Measurements from ENCODE around the gene MLEC. TPM values are rescaled to one million over a fixed set of nuclear protein-coding genes. Genes with fewer than 3 reads are reported as not detected.

The MLEC gene
- total RNA-seq, 1 donor from 2014 or later: 167 TPM

DNA sequence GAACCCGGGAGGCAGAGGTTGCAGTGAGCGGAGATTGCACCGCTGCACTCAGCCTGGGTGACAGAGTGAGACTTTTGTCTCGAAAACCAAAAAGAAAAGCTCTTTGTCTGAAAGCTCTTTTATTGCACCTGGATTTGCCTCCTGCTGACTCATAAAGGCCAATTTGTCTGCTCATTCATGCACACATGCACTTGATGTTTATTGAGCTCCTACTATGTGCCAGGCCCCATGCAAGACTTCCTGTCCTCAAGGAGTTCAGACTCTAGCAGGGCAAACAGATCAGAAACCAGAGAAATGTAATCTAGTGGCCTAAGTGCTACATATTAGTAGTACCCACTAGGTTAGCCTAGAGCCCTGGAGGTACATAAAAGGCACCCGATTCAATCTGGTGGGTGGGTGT is 16.3 kb upstream of the MLEC start:
- Mint-ChIP-seq H3K9me3 (no peaks in the 10 kb centered on the region), H3K4me1 (peaks cover 25% of the 10 kb centered on the region), H3K27me3 (ENCODE audit: low read depth) (no peaks in the 10 kb centered on the region), H3K36me3 (ENCODE audit: low read depth) (no peaks in the 10 kb centered on the region), H3K4me3 (no peak overlapping the region), H3K27ac (ENCODE audit: unreplicated experiment) (no peak overlapping the region)
- TF ChIP-seq, protein P1, sequence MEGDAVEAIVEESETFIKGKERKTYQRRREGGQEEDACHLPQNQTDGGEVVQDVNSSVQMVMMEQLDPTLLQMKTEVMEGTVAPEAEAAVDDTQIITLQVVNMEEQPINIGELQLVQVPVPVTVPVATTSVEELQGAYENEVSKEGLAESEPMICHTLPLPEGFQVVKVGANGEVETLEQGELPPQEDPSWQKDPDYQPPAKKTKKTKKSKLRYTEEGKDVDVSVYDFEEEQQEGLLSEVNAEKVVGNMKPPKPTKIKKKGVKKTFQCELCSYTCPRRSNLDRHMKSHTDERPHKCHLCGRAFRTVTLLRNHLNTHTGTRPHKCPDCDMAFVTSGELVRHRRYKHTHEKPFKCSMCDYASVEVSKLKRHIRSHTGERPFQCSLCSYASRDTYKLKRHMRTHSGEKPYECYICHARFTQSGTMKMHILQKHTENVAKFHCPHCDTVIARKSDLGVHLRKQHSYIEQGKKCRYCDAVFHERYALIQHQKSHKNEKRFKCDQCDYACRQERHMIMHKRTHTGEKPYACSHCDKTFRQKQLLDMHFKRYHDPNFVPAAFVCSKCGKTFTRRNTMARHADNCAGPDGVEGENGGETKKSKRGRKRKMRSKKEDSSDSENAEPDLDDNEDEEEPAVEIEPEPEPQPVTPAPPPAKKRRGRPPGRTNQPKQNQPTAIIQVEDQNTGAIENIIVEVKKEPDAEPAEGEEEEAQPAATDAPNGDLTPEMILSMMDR (conservative IDR thresholded peaks at IDR 0.05): no peak
- DNase-seq (ENCODE audit: low read depth, low spot score): no peak

DNA sequence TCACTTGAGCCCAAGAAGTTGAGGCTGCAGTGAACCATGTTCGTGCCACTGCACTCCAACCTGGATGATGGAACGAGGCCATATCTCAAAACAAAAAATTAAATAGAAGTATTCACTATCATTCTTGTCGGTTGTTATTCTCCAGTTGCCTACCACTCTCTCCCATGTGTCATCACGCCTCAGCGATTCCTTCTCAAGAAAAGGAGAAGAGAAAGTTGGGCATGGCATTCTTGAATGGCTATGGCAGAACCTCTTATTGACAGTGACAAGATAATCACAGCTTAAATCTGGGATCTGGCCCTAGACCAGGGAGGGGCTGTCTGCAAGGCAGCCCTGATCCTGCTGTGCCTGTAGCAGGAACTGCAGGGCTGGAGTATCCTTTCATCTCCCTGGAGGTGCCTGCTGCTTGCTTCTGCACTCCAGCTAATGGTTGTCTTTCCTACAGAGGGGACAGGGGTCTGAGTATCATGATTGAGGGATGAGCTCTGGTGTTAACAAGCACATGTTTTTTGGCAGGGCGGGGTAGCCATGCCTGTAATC is 12.8 kb upstream of the MLEC start:
- no peaks in the 10 kb centered on the region for H3K27me3 Mint-ChIP-seq (ENCODE audit: low read depth)
- no peak overlapping the region for H3K27ac Mint-ChIP-seq (ENCODE audit: unreplicated experiment)
- H3K36me3 Mint-ChIP-seq (ENCODE audit: low read depth): no peaks in the 10 kb centered on the region
- no peak for DNase-seq (ENCODE audit: low read depth, low spot score)
- peaks cover 13% of the 10 kb centered on the region for H3K4me1 Mint-ChIP-seq
- H3K4me3 Mint-ChIP-seq: no peak overlapping the region
- TF ChIP-seq, protein P1 (conservative IDR thresholded peaks at IDR 0.05): no peak
- no peaks in the 10 kb centered on the region for H3K9me3 Mint-ChIP-seq

DNA sequence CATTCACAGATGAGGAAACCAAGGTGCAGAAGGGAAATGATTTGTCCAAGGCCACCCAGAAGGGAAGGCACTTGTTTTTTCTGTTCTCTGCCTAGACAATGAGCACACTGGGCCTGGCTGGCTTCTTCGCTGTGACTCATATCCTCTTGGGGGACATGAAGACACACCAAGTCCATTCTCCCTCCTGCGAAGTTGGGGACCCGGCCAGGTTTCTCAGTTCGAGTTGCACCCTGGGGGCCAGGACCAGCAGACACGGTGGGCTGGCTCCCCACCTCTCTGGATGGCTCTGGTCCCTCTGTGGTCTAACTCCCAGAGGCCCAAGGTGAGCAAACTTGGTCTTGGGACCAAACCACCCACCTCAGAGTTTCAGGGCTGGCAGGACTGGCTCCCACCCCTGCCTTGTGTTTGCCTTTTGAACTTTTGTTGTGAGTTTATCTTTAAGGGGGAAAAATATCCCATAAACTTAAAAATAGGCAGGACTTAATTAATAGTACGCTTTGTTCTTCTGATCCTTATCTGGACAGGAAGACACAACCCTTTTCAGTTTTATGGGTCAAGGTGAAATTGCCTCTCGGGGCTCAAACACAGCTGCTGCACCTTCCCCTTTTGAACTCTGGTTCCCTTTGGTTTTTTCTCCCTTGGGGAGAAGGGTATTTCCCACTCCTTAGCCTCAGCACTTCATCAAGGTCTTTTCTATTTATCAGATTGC is 9.0 kb upstream of the MLEC start:
- Mint-ChIP-seq H3K4me1 (peaks cover 4% of the 10 kb centered on the region), H3K27ac (ENCODE audit: unreplicated experiment) (no peak overlapping the region), H3K27me3 (ENCODE audit: low read depth) (no peaks in the 10 kb centered on the region), H3K36me3 (ENCODE audit: low read depth) (no peaks in the 10 kb centered on the region), H3K9me3 (no peaks in the 10 kb centered on the region), H3K4me3 (no peak overlapping the region)
- TF ChIP-seq, protein P1 (conservative IDR thresholded peaks at IDR 0.05): no peak
- DNase-seq (ENCODE audit: low read depth, low spot score): no peak

DNA sequence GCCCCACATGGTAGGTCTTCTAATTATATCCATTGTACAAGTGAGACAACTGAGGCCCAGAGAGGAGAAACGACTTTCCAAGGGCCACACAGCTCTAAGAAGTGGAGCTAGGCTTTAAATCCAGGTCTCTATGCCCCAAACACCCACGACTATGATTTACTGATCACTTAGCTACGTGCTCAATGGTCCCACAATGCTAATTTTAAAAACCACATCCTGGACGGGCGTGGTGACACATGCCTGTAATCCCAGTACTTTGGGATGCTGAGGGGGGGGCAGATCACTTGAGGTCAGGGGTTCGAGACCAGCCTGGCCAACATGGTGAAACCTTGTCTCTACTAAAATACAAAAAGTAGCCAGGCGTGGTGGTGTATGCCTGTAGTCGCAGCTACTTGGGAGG is 8.4 kb upstream of the MLEC start:
- no peak for DNase-seq (ENCODE audit: low read depth, low spot score)
- no peaks in the 10 kb centered on the region for H3K27me3 Mint-ChIP-seq (ENCODE audit: low read depth)
- H3K27ac Mint-ChIP-seq (ENCODE audit: unreplicated experiment): no peak overlapping the region
- no peak overlapping the region for H3K4me3 Mint-ChIP-seq
- no peaks in the 10 kb centered on the region for H3K9me3 Mint-ChIP-seq
- no peaks in the 10 kb centered on the region for H3K36me3 Mint-ChIP-seq (ENCODE audit: low read depth)
- TF ChIP-seq, protein P1 (conservative IDR thresholded peaks at IDR 0.05): no peak
- peaks cover 4% of the 10 kb centered on the region for H3K4me1 Mint-ChIP-seq

DNA sequence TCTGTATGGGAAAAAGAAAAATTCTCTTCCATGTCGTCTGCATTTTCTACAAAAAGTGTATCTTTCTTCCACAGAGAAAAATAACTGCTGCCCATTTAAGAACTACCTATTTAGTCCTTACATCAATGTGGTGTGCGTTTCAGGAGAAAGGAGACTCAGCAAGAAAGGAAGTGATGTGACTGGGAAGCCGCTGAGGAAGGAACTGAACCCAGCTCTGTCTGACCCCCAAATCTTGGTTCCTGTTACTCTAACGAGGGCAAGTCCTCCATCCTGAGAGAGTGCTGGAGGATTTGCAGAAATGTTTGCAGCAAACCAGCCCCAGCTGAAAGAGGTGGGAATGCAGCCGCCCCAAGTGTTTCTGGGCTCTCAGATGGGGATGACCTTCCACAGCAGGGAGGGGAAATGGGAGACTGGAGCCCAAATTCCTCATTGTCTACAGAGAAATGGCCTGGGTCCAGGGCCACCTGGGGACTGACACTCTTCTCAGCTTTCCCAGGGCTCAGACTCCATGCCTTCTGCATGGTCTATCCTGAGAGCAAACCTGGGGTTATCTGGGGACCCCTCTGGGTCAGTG is 6.7 kb upstream of the MLEC start:
- DNase-seq (ENCODE audit: low read depth, low spot score): no peak
- TF ChIP-seq, protein P1 (conservative IDR thresholded peaks at IDR 0.05): no peak
- Mint-ChIP-seq H3K4me1 (peaks cover 4% of the 10 kb centered on the region), H3K27me3 (ENCODE audit: low read depth) (no peaks in the 10 kb centered on the region), H3K36me3 (ENCODE audit: low read depth) (no peaks in the 10 kb centered on the region), H3K9me3 (no peaks in the 10 kb centered on the region), H3K4me3 (no peak overlapping the region), H3K27ac (ENCODE audit: unreplicated experiment) (no peak overlapping the region)
